OCI-LY3 (cell line): ENCODE results near the gene KRT35.

Source experiments
- H2AFZ ChIP-seq: fragments of 200-600, 300-600 bp; shearing (Covaris generic); 2 replicates; pipeline ENCODE4 v1.6.0; 2014; ENCODE audit warnings: antibody characterized with exemption, low read depth, low read length
- H3K27ac ChIP-seq: fragments of 200-600, 300-600 bp; sonication (generic); 2 replicates; pipeline ENCODE4 v1.5.1; 2014; ENCODE audit warnings: mild to moderate bottlenecking, low read length, moderate library complexity, mixed read lengths
- H3K27me3 ChIP-seq: fragments of 200-600, 300-600 bp; sonication (generic); 2 replicates; pipeline ENCODE4 v1.6.1; 2014; ENCODE audit warnings: low read depth, low read length, mixed read lengths
- H3K36me3 ChIP-seq: fragments of 200-600, 300-600 bp; sonication (generic); replicated peaks from 2 replicates; pipeline ENCODE3; 2014; ENCODE audit warnings: low read depth, low read length, mixed read lengths
- H3K4me1 ChIP-seq: fragments of 300-600, 200-600 bp; sonication (generic); 2 replicates; pipeline ENCODE4 v1.6.1; 2014; ENCODE audit warnings: low read length, mixed read lengths
- H3K4me2 ChIP-seq: fragments of 200-600, 300-600 bp; sonication (generic); 2 replicates; pipeline ENCODE4 v1.6.1; 2014; ENCODE audit warnings: low read length, mixed read lengths
- H3K4me3 ChIP-seq: fragments of 300-600, 200-600 bp; sonication (generic); 2 replicates; pipeline ENCODE4 v1.5.1; 2014; ENCODE audit warnings: antibody characterized with exemption, mild to moderate bottlenecking, low read length, moderate library complexity
- H3K79me2 ChIP-seq: fragments of 300-600, 200-600 bp; shearing (Covaris generic); 2 replicates; pipeline ENCODE4 v1.6.1; 2014; ENCODE audit warnings: mild to moderate bottlenecking, low read length, mixed read lengths
- H3K9ac ChIP-seq: fragments of 300-600, 200-600 bp; shearing (Covaris generic); 2 replicates; pipeline ENCODE4 v1.6.0; 2014; ENCODE audit warnings: mild to moderate bottlenecking, low read length, moderate library complexity
- H3K9me3 ChIP-seq: fragments of 200-600, 300-600 bp; shearing (Covaris generic); 2 replicates; pipeline ENCODE4 v1.6.1; 2014; ENCODE audit warnings: low read length, mixed read lengths; ENCODE audit not compliant: insufficient read depth
- H4K20me1 ChIP-seq: fragments of 200-600, 300-600 bp; sonication (generic); 2 replicates; pipeline ENCODE4 v1.6.1; 2016; ENCODE audit warnings: low read length, mixed read lengths; ENCODE audit not compliant: insufficient read depth
- CTCF ChIP-seq: fragments of 200-600, 300-600 bp; sonication (generic); IDR thresholded peaks from 2 replicates; pipeline ENCODE4 v1.5.1; 2014; ENCODE audit warnings: antibody characterized with exemption, low read length, low read depth
- EZH2phosphoT487 ChIP-seq: fragments of 200-600 bp; shearing (Covaris generic); IDR thresholded peaks from 2 replicates; pipeline ENCODE4 v1.6.1; 2018; ENCODE audit warnings: antibody characterized with exemption, mixed run types, low read depth

Gene KRT35

DNA sequence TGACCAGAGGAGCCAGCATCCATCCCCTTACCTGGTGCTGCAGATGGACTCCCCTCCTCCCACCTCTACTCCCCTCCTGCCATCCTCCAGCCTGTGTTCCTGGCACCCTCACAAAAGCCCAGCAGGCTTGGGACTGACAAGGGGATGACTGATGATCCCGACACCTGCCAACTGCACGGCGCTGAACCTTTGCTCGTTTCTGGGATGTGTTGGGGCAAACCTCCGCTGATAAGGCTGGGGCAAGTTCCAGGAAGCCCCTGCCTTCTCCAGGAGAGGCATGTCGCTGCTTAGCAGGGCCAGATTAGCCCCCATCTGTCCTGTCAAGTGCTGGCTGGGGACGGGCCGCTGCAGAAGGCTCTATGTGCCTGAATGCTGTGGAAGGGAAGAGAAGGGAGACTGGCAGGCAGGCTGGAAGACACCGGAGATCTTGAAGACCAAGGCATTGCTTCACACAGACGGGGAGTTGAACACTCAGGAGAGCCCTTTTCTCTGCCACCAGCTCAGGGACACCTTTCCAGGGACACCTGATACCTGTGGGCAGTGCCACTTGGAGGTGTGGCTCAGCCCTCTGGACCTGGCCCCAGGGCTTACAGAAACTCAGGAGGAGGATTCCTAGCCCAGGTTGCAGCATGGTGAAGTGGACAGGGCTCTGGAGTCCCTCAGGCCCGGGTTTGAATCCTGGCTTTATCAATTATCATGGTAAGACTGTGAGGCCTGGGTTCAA, 38.7 kb upstream of the KRT35 start:
- Histone ChIP-seq H3K27me3 (peaks cover 9% of the 10 kb centered on the region), H3K9ac (no peak overlapping the region), H3K4me1 (no peaks in the 10 kb centered on the region), H3K9me3 (no peaks in the 10 kb centered on the region), H3K79me2 (no peaks in the 10 kb centered on the region), H4K20me1 (no peaks in the 10 kb centered on the region), H3K4me2 (no peak overlapping the region), H3K27ac (no peak overlapping the region), H3K4me3 (no peak overlapping the region), H2AFZ (no peak overlapping the region), H3K36me3 (no peaks in the 10 kb centered on the region)
- TF ChIP-seq CTCF (no peak), EZH2phosphoT487 (no peak)

DNA sequence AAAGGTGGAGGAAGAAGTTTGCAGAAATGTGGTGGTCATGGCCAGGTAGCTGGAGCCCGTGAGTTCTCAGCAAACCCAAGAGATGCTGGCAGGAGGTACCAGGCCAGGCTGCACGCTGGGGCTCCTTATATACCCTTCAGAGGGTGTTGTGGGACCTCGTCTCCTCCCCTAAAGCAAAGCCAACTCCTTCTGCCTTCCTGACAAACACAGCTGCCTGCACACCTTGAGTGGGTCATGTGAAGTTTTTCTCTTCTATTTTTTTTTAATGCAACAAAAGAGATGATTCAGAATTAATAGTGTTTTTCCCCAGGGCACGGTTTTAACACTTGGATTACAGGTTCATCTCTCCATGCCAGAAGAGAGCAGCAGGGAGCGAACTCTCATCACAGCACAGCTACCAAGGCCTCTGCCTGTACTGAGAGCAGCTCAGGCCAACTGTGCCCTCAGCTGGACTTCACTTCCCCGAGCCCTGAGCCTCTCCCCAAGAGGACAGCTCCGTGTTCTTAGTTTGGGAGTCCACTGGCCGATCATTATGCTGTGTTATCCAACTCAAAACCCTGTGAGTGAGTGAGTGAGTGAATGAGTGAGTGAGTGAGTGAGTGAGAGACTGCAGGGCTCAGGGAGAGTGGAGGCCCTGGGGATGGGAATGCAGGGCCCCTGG, 38.0 kb upstream of the KRT35 start, which contains the start of gene KRT15:
Gene KRT15 (minus strand): TSS at position 102 of the 661 bp plus-strand sequence. CDS start 63 bp downstream, at position 39.
- H3K27ac ChIP-seq = no peak within 1 kb of the TSS
- no peaks in the 10 kb centered on the region for H3K4me1 ChIP-seq
- H3K9me3 ChIP-seq = no peaks in the 10 kb centered on the region
- no peaks in the 10 kb centered on the region for H3K36me3 ChIP-seq
- H2AFZ ChIP-seq = no peak within 1 kb of the TSS
- no peaks in the 10 kb centered on the region for H4K20me1 ChIP-seq
- TF ChIP-seq CTCF (no peak), EZH2phosphoT487 (no peak)
- H3K79me2 ChIP-seq = no peaks in the 10 kb centered on the region
- H3K27me3 ChIP-seq = peaks cover 9% of the 10 kb centered on the region
- no peak within 1 kb of the TSS for H3K4me3 ChIP-seq
- no peak within 1 kb of the TSS for H3K4me2 ChIP-seq
- H3K9ac ChIP-seq = no peak within 1 kb of the TSS

- H3K9ac ChIP-seq = no peak overlapping the region
- no peak overlapping the region for H3K4me2 ChIP-seq
- no peak overlapping the region for H2AFZ ChIP-seq
- no peaks in the 10 kb centered on the region for H3K79me2 ChIP-seq
- no peaks in the 10 kb centered on the region for H3K4me1 ChIP-seq
- H3K27ac ChIP-seq = no peak overlapping the region
- H3K27me3 ChIP-seq = peaks cover 9% of the 10 kb centered on the region
- H3K36me3 ChIP-seq = no peaks in the 10 kb centered on the region
- no peaks in the 10 kb centered on the region for H3K9me3 ChIP-seq
- TF ChIP-seq CTCF = no peak
- no peak for TF ChIP-seq EZH2phosphoT487
- no peak overlapping the region for H3K4me3 ChIP-seq
- no peaks in the 10 kb centered on the region for H4K20me1 ChIP-seq
Measured at GRCh38 chr17:41518031-41518430, 37.1 kb upstream of the KRT35 start.

GRCh38 chr17:41516830-41517283, 35.9 kb upstream of the KRT35 start:
- Histone ChIP-seq H3K4me1 (no peaks in the 10 kb centered on the region), H3K79me2 (no peaks in the 10 kb centered on the region), H3K9ac (no peak overlapping the region), H4K20me1 (no peaks in the 10 kb centered on the region), H3K27me3 (peaks cover 9% of the 10 kb centered on the region), H3K4me2 (no peak overlapping the region), H3K27ac (no peak overlapping the region), H3K9me3 (no peaks in the 10 kb centered on the region), H3K36me3 (no peaks in the 10 kb centered on the region), H2AFZ (no peak overlapping the region), H3K4me3 (no peak overlapping the region)
- TF ChIP-seq CTCF = no peak
- no peak for TF ChIP-seq EZH2phosphoT487
